Small intestine (tissue), 7 donors: ENCODE measurements around the gene NRIP1. TPM values are rescaled to one million over a fixed set of nuclear protein-coding genes. Genes with fewer than 3 reads are reported as not detected.

Source experiments
- DNase-seq, 2 donors: peaks; one replicate each; pipeline versions ENCODE4 v3.0.0 to v3.0.0-alpha.2; 2013
- FAIRE-seq: peaks from 2 replicates; lab custom pipeline; 2012; peaks lifted over from hg19 to GRCh38; lab: Jason Lieb, UNC
- H3K27ac ChIP-seq, 3 donors: one replicate each; pipeline ENCODE4 v1.5.1; 2013; ENCODE audit warnings: low read length in 2 of 3, mild to moderate bottlenecking in 2 of 3, control low read depth in 1 of 3, inconsistent platforms in 1 of 3, low read depth in 1 of 3, moderate library complexity in 1 of 3
- H3K27me3 ChIP-seq, 3 donors: one replicate each; pipeline ENCODE4 v1.6.1; 2013; ENCODE audit warnings: low read length in 3 of 3, inconsistent platforms in 1 of 3; ENCODE audit not compliant: control insufficient read depth in 3 of 3, insufficient read depth in 3 of 3
- H3K36me3 ChIP-seq, 3 donors: one replicate each; pipeline ENCODE4 v1.6.1; 2013; ENCODE audit warnings: low read length in 3 of 3, inconsistent platforms in 1 of 3, low read depth in 1 of 3, mild to moderate bottlenecking in 1 of 3, moderate library complexity in 1 of 3; ENCODE audit not compliant: control insufficient read depth in 3 of 3, insufficient read depth in 2 of 3
- H3K4me1 ChIP-seq, 3 donors: one replicate each; pipeline ENCODE4 v1.6.1; 2013; ENCODE audit warnings: low read length in 2 of 3, inconsistent platforms in 1 of 3, low read depth in 1 of 3, mild to moderate bottlenecking in 1 of 3, moderate library complexity in 1 of 3; ENCODE audit not compliant: control insufficient read depth in 3 of 3, insufficient read depth in 2 of 3
- H3K4me3 ChIP-seq, 3 donors: one replicate each; pipeline ENCODE4 v1.5.1; 2013; ENCODE audit warnings: low read length in 3 of 3, control low read depth in 1 of 3, inconsistent platforms in 1 of 3, low read depth in 1 of 3, mild to moderate bottlenecking in 1 of 3, moderate library complexity in 1 of 3
- H3K9me3 ChIP-seq, 2 donors: one replicate each; pipeline ENCODE4 v1.6.1; 2013; ENCODE audit warnings: low read depth in 1 of 2, low read length in 1 of 2; ENCODE audit not compliant: control insufficient read depth in 2 of 2, insufficient read depth in 1 of 2
- WGBS, 3 donors: extraction: QIAGEN DNeasy Blood & Tissue Kit; methylation state at CpG; one replicate each; pipeline ENCODE4 v1.1.7; 2013; 5-methylcytosine and 5-hydroxymethylcytosine counted together
- polyA plus RNA-seq, 4 donors: library from polyadenylated mRNA; stranded (reverse) in 3 of 4; unstranded in 1 of 4; fragments of 200-250 nt in 3 of 4; fragments of 120-200 nt in 1 of 4; gene quantifications; one replicate each; pipeline versions ENCODE4 v1.2.1 to v1.2.3, GENCODE V29; 2013
- donor health status: healthy with polysubstance abuse.
- donor health status: control.
- donor health status: control.
- donor health status: Bipolar disorder and iron deficiency.
- donor health status: healthy.

NRIP1 gene
- polyA plus RNA-seq, 4 donors, result 10.0 to 47.0 (median 14.0) TPM

DNA sequence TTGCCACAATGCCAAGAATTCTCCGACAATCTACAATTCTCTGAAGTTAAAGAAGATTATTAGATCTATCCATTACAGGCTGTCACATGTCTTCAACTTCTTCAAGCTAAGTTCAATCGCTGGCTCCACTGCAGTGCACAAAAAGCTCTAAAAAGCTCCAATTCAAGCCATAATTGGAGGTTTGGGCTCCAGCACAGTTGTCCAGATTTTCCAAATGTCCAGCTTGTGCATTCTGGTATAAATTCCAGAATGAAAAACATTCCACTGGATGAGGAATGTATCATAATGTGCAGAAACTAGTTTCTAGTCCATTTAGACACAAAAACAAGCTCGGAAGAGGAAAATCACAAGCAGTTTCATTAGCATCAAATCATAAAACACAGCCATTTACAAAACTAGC is 138.6 kb downstream of the NRIP1 start:
- no peak overlapping the region for H3K4me3 ChIP-seq
- no peaks in the 10 kb centered on the region for H3K36me3 ChIP-seq
- 80 to 93% (median 88%) methylated on average over 3 of the region's 3 CpGs for WGBS, 3 donors
- H3K4me1 ChIP-seq, result no peaks in the 10 kb centered on the region
- no peak overlapping the region for H3K27ac ChIP-seq
- no peaks in the 10 kb centered on the region for H3K9me3 ChIP-seq
- no peak for DNase-seq
- H3K27me3 ChIP-seq, result no peaks in the 10 kb centered on the region
- FAIRE-seq, result no peak

DNA sequence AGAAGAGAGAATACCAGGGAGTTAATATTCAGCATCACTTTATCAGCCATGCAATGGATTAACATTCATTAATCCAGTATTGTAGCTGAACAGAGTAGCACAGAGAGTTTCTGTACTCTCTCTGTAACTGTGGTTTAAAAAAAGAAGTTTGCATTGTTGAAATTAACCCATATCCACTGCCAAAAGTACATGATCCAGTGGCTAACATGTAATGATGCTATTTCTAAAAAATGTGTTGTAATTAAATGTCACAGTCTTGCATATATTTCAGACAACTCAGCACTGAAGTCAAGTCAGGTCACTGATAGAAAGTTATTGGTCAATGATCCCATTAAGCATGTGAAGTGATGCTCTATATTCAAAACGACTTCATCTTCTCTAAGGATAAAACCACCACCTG is 141.3 kb downstream of the NRIP1 start:
- no peak for FAIRE-seq

DNA sequence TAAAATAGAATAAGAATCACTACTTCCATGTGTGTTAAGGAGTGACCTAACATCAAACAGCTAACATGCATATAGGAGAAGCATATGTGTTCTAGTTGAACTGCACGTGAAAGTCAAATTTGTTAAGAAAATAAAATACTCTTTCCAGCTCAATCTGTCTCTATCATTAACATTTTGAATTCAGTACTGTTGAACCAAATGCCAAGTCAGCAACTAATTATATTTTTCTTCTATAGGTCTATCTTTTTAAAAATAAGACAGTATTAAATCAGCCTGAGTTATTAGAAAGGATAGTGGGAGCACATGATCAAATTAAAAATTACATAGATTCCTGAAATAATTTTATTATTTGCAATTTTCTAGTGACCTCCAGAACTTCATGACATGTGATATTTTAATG is 141.8 kb downstream of the NRIP1 start:
- no peak for DNase-seq
- H3K4me3 ChIP-seq, result no peak overlapping the region
- no peaks in the 10 kb centered on the region for H3K9me3 ChIP-seq
- WGBS, 3 donors, result 65 to 94% (median 92%) methylated on average over 1 of the region's 1 CpG
- H3K4me1 ChIP-seq, result no peaks in the 10 kb centered on the region
- no peaks in the 10 kb centered on the region for H3K27me3 ChIP-seq
- no peak for FAIRE-seq
- no peak overlapping the region for H3K27ac ChIP-seq
- no peaks in the 10 kb centered on the region for H3K36me3 ChIP-seq

More for the DNA sequence above, 141.3 kb downstream of the NRIP1 start:
- H3K9me3 ChIP-seq, result no peaks in the 10 kb centered on the region
- H3K27ac ChIP-seq, result no peak overlapping the region
- no peaks in the 10 kb centered on the region for H3K36me3 ChIP-seq
- DNase-seq, result no peak
- WGBS, 3 donors, result 56 to 65% (median 60%) methylated on average over 1 of the region's 1 CpG
- H3K27me3 ChIP-seq, result no peaks in the 10 kb centered on the region
- H3K4me1 ChIP-seq, result no peaks in the 10 kb centered on the region
- H3K4me3 ChIP-seq, result no peak overlapping the region

DNA sequence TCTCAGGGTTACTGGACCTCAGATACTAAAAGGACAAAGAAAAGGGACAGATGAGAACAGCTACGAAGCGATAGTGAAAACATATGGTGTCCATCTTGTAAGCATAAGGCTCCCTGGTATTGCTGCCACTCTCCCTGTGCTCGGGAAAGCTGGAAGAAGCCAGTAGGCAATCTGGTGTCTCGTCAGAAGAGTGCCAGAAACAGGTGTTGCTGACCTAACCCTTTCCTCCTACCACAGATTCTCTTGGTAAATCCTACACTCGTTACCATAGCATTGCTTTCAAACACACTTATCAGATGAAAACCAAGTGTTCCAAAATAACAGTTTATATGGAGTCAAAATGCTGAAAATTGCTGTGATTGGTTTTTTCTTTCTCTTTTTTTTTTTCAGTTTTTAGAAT is 146.3 kb downstream of the NRIP1 start:
- no peak overlapping the region for H3K4me3 ChIP-seq
- H3K36me3 ChIP-seq, result no peaks in the 10 kb centered on the region
- H3K27me3 ChIP-seq, result no peaks in the 10 kb centered on the region
- no peaks in the 10 kb centered on the region for H3K9me3 ChIP-seq
- no peak for DNase-seq
- H3K4me1 ChIP-seq, result peaks cover 0 to 8% (median 0%) of the 10 kb centered on the region in 3 donors
- H3K27ac ChIP-seq, result no peak overlapping the region
- FAIRE-seq, result no peak
- WGBS, 3 donors, result 81 to 91% (median 84%) methylated on average over 5 of the region's 5 CpGs

DNA sequence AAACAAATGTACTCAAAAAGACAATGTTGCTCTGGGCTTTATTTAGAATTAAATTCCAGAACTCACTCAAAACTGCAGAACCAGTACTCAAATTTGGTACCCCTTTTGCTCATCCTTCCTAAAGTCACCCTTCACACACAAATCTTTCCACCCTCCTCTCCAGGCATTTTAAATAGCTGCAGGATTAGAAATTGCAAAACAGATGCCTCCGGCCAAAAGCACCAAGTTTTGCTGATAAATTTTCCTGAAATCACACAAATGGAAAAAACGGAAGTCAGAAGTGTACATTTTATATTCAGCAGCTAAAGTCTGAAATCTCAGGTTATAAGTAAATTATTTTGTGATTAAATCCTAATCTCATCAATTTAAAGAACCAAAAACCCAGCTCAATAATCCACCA is 147.0 kb downstream of the NRIP1 start:
- 74 to 92% (median 86%) methylated on average over 2 of the region's 2 CpGs for WGBS, 3 donors
- FAIRE-seq (no peak), DNase-seq (no peak)
- Histone ChIP-seq H3K27me3 (no peaks in the 10 kb centered on the region), H3K4me3 (no peak overlapping the region), H3K27ac (no peak overlapping the region), H3K9me3 (no peaks in the 10 kb centered on the region), H3K36me3 (no peaks in the 10 kb centered on the region), H3K4me1 (peaks cover 0 to 8% (median 0%) of the 10 kb centered on the region in 3 donors)

DNA sequence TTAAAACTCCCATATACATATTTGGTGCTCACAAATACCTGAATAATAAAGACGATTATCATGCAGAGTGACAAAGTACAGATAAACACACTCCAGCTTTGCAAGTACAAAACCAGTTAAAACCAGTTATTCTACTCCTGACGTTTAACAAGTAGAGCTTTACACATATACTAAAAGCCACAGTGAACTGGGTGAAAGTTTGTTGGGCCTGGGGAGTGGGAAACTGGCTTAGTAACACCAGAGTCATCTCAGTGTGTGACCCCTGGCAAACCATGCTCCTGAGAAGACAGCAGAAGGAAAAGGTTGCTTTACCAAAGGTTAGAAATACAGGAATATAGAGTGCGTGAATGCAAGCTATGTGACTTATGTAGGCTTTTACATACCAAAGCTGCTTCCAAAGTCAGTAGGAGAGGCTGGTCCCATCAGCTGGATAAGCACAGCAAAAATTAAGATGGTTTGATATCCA is 148.1 kb downstream of the NRIP1 start:
- Histone ChIP-seq H3K9me3 (no peaks in the 10 kb centered on the region), H3K27me3 (no peaks in the 10 kb centered on the region), H3K4me1 (peaks cover 0 to 8% (median 0%) of the 10 kb centered on the region in 3 donors), H3K27ac (peak overlapping the region in 1 of 3 donors; percentile 73), H3K4me3 (no peak overlapping the region), H3K36me3 (no peaks in the 10 kb centered on the region)
- WGBS, 3 donors, result 28 to 53% (median 30%) methylated on average over 3 of the region's 3 CpGs
- DNase-seq (peak; percentile 49 to 80), FAIRE-seq (no peak)

DNA sequence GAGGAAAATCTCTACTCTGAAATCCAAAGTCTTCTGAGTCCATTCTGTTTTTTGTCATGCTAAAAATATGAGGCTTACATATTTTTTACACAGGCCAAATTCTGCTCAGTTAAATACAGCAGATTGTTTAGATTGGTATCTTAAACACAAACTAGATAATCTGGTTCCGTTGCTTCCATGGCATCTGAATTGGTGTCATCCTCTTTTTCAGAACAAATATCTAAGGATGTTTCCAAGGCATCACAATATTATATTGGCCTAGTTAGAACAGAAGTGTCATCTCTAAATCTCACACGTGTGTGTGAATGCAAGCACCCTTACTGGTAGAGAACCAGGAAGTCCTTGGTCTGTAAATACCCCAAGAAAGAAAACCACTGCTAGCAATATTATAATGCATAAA is 151.2 kb downstream of the NRIP1 start:
- 43 to 64% (median 56%) methylated on average over 2 of the region's 2 CpGs for WGBS, 3 donors
- Histone ChIP-seq H3K36me3 (no peaks in the 10 kb centered on the region), H3K27me3 (no peaks in the 10 kb centered on the region), H3K4me1 (peaks cover 0 to 8% (median 0%) of the 10 kb centered on the region in 3 donors), H3K27ac (no peak overlapping the region), H3K9me3 (no peaks in the 10 kb centered on the region), H3K4me3 (no peak overlapping the region)
- DNase-seq (no peak), FAIRE-seq (no peak)

DNA sequence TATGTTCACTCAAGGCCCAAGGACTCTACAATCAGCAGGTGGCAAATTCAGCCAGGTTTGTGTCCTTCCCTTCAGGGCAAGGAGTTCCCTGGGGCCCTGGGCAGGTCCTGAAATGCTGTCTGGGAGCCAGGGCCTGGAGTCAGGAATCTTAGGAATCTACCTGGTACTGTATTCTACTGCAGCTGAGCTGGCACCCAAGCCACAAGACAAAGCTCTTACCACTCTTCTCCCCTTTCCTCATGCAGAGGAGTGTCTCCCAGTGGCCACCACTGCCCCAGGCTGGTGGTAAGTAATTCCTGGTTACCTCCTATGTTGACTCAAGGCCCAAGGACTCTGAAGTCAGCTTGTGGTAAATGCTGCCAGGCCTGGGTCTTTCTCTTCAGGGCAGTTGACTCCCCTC is 153.4 kb downstream of the NRIP1 start:
- DNase-seq, result no peak
- no peak overlapping the region for H3K27ac ChIP-seq
- no peak for FAIRE-seq
- H3K4me1 ChIP-seq, result peaks cover 0 to 3% (median 0%) of the 10 kb centered on the region in 3 donors
- H3K9me3 ChIP-seq, result no peaks in the 10 kb centered on the region
- no peaks in the 10 kb centered on the region for H3K36me3 ChIP-seq
- no peak overlapping the region for H3K4me3 ChIP-seq
- H3K27me3 ChIP-seq, result no peaks in the 10 kb centered on the region
